Breast epithelium (tissue), 4 donors: ENCODE data around the gene DNASE2B. TPM values are rescaled to one million over a fixed set of nuclear protein-coding genes. Genes with fewer than 3 reads are reported as not detected.

Source experiments
- DNase-seq, 2 donors: peaks; one replicate each; pipeline ENCODE4 v3.0.0-alpha.2; 2019; ENCODE audit warnings: low spot score in 2 of 2
- H3K27ac ChIP-seq, 2 donors: fragments of 200-600 bp; sonication (generic) in 1 of 2; one replicate each; pipeline ENCODE4 v1.5.1; 2016 to 2019; ENCODE audit warnings: mild to moderate bottlenecking in 1 of 2
- H3K27me3 ChIP-seq, 2 donors: fragments of 200-600 bp; sonication (generic) in 1 of 2; one replicate each; pipeline versions ENCODE4 v1.5.1 to v1.6.0; 2017 to 2019; ENCODE audit warnings: control low read depth in 1 of 2, mild to moderate bottlenecking in 1 of 2
- H3K36me3 ChIP-seq: fragments of 200-600 bp; one replicate; pipeline ENCODE4 v1.5.1; 2019
- H3K4me1 ChIP-seq, 2 donors: fragments of 200-600 bp; sonication (generic); one replicate each; pipeline ENCODE4 v1.5.1; 2016 to 2019; ENCODE audit warnings: control low read depth in 1 of 2
- H3K4me3 ChIP-seq, 3 donors: fragments of 200-600 bp; sonication (generic); 1 replicate in 2 of 3; 2 replicates in 1 of 3; pipeline ENCODE4 v1.5.1; 2016 to 2019; ENCODE audit warnings: mild to moderate bottlenecking in 3 of 3, moderate library complexity in 2 of 3
- H3K9me3 ChIP-seq, 2 donors: fragments of 200-600 bp; sonication (generic) in 1 of 2; one replicate each; pipeline ENCODE4 v1.5.1; 2016 to 2019; ENCODE audit warnings: control low read depth in 1 of 2
- CTCF ChIP-seq, 3 donors: fragments of 450-650 bp; IDR thresholded peaks; one replicate each; pipeline ENCODE4 v1.5.1; 2016 to 2017; ENCODE audit warnings: antibody characterized with exemption in 3 of 3, mild to moderate bottlenecking in 3 of 3, moderate library complexity in 3 of 3
- POLR2A ChIP-seq: fragments of 450-650 bp; IDR thresholded peaks from one replicate; pipeline ENCODE4 v1.6.1; 2016; ENCODE audit warnings: antibody characterized with exemption, mild to moderate bottlenecking, moderate library complexity
- POLR2AphosphoS5 ChIP-seq, 3 donors: sonication (generic); formaldehyde crosslinking; IDR thresholded peaks; one replicate each; pipeline ENCODE4 v1.6.1; 2017; ENCODE audit warnings: antibody characterized with exemption in 3 of 3
- intact Hi-C: fragments of 100-400 bp; cut with DNase I; formaldehyde crosslinking; loops from one replicate; pipeline ENCODE4 v1.15.1; 2023; ENCODE audit warnings: low total_unique reads
- total RNA-seq, 3 donors: library from RNA; depleted of rRNA; stranded (reverse); fragments of >200 nt; gene quantifications; one replicate each; pipeline ENCODE4 v1.1.0, GENCODE V29; 2016

The DNASE2B gene
- total RNA-seq, 3 donors from 2014 or later = 1.3 to 7.2 TPM; not detected in 1

GRCh38 chr1:84415396-84415795 is 17.1 kb downstream of the DNASE2B start:
- intact Hi-C loops = no loop called here
- Histone ChIP-seq H3K36me3 (no peaks in the 10 kb centered on the region), H3K9me3 (no peaks in the 10 kb centered on the region), H3K4me3 (no peak overlapping the region), H3K27me3 (no peaks in the 10 kb centered on the region), H3K27ac (no peak overlapping the region), H3K4me1 (no peaks in the 10 kb centered on the region)
- DNase-seq = no peak
- TF ChIP-seq CTCF (IDR thresholded peaks at IDR 0.05) (no peak), POLR2AphosphoS5 (IDR thresholded peaks at IDR 0.05) (no peak), POLR2A (no peak)

GRCh38 chr1:84422909-84423308 is 24.6 kb downstream of the DNASE2B start:
- Histone ChIP-seq H3K4me1 (no peaks in the 10 kb centered on the region), H3K27me3 (no peaks in the 10 kb centered on the region), H3K27ac (no peak overlapping the region), H3K4me3 (no peak overlapping the region), H3K9me3 (no peaks in the 10 kb centered on the region), H3K36me3 (no peaks in the 10 kb centered on the region)
- intact Hi-C loops = no loop called here
- TF ChIP-seq CTCF (IDR thresholded peaks at IDR 0.05) (no peak), POLR2A (no peak), POLR2AphosphoS5 (IDR thresholded peaks at IDR 0.05) (no peak)
- DNase-seq = no peak

GRCh38 chr1:84424513-84425149 is 26.3 kb downstream of the DNASE2B start:
- no peak for DNase-seq
- Histone ChIP-seq H3K27ac (no peak overlapping the region), H3K4me1 (no peaks in the 10 kb centered on the region), H3K27me3 (no peaks in the 10 kb centered on the region), H3K4me3 (no peak overlapping the region), H3K9me3 (no peaks in the 10 kb centered on the region), H3K36me3 (no peaks in the 10 kb centered on the region)
- intact Hi-C loops = no loop called here
- no peak for TF ChIP-seq POLR2AphosphoS5 (IDR thresholded peaks at IDR 0.05)
- no peak for TF ChIP-seq POLR2A
- TF ChIP-seq CTCF (IDR thresholded peaks at IDR 0.05) = no peak

GRCh38 chr1:84425150-84425896 is 27.0 kb downstream of the DNASE2B start:
- TF ChIP-seq POLR2AphosphoS5 (IDR thresholded peaks at IDR 0.05) (no peak), POLR2A (no peak), CTCF (IDR thresholded peaks at IDR 0.05) (no peak)
- intact Hi-C loops = no loop called here

GRCh38 chr1:84426376-84426775 is 28.1 kb downstream of the DNASE2B start:
- no peak overlapping the region for H3K27ac ChIP-seq
- H3K4me1 ChIP-seq = no peaks in the 10 kb centered on the region
- H3K4me3 ChIP-seq = no peak overlapping the region
- intact Hi-C loops = no loop called here
- no peaks in the 10 kb centered on the region for H3K36me3 ChIP-seq
- H3K27me3 ChIP-seq = no peaks in the 10 kb centered on the region
- DNase-seq = no peak
- TF ChIP-seq POLR2AphosphoS5 (IDR thresholded peaks at IDR 0.05) (no peak), POLR2A (no peak), CTCF (IDR thresholded peaks at IDR 0.05) (no peak)
- H3K9me3 ChIP-seq = no peaks in the 10 kb centered on the region

More at GRCh38 chr1:84425150-84425896, 27.0 kb downstream of the DNASE2B start:
- no peak overlapping the region for H3K27ac ChIP-seq
- H3K4me1 ChIP-seq = no peaks in the 10 kb centered on the region
- no peak overlapping the region for H3K4me3 ChIP-seq
- H3K9me3 ChIP-seq = no peaks in the 10 kb centered on the region
- no peaks in the 10 kb centered on the region for H3K27me3 ChIP-seq
- DNase-seq = no peak
- no peaks in the 10 kb centered on the region for H3K36me3 ChIP-seq
